Myocyte (in vitro differentiated cells): ENCODE measurements around the gene GOLGA8K. TPM values are rescaled to one million over a fixed set of nuclear protein-coding genes. Genes with fewer than 3 reads are reported as not detected.
"Not testable (repeated sequence)": the region's sequence is repeated elsewhere in the genome, so short reads cannot be mapped to it uniquely, and the experiment has no call there.

Experiments used
- DNase-seq: peaks from one replicate; pipeline ENCODE4 v3.0.0-alpha.2; 2012; ENCODE audit warnings: low read depth
- polyA plus RNA-seq: library from polyadenylated mRNA; unstranded; fragments of >200 nt; gene quantifications from one replicate; pipeline ENCODE4 v1.2.1, GENCODE V29; 2012; ENCODE audit warnings: missing spikeins
- total RNA-seq: library from RNA; depleted of rRNA; stranded (reverse); fragments of >200 nt; gene quantifications from 2 replicates; pipeline ENCODE4 v1.2.3, GENCODE V29; 2014

GOLGA8K gene, protein sequence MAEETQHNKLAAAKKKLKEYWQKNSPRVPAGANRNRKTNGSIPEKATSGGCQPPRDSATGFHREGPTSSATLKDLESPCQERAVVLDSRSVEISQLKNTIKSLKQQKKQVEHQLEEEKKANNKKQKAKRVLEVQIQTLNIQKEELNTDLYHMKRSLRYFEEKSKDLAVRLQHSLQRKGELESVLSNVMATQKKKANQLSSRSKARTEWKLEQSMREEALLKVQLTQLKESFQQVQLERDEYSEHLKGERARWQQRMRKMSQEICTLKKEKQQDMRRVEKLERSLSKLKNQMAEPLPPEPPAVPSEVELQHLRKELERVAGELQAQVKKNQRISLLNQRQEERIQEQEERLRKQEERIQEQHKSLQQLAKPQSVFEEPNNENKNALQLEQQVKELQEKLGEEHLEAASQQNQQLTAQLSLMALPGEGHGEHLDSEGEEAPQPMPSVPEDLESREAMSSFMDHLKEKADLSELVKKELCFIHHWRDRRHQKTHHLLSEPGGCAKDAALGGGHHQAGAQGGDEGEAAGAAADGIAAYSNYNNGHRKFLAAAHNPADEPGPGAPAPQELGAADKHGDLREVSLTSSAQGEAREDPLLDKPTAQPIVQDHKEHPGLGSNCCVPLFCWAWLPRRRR
- total RNA-seq: not detected in 2 replicates
- 0.95 TPM for polyA plus RNA-seq

- not testable (repeated sequence) for DNase-seq
Observed at GRCh38 chr15:32403192-32403591, at the start of gene GOLGA8K. GOLGA8K (minus strand) TSS chr15:32403292; CDS start chr15:32403194, 98 bp downstream.

GRCh38 chr15:32440445-32440977 is 37.4 kb upstream of the GOLGA8K start:
- DNase-seq: not testable (repeated sequence)

DNA sequence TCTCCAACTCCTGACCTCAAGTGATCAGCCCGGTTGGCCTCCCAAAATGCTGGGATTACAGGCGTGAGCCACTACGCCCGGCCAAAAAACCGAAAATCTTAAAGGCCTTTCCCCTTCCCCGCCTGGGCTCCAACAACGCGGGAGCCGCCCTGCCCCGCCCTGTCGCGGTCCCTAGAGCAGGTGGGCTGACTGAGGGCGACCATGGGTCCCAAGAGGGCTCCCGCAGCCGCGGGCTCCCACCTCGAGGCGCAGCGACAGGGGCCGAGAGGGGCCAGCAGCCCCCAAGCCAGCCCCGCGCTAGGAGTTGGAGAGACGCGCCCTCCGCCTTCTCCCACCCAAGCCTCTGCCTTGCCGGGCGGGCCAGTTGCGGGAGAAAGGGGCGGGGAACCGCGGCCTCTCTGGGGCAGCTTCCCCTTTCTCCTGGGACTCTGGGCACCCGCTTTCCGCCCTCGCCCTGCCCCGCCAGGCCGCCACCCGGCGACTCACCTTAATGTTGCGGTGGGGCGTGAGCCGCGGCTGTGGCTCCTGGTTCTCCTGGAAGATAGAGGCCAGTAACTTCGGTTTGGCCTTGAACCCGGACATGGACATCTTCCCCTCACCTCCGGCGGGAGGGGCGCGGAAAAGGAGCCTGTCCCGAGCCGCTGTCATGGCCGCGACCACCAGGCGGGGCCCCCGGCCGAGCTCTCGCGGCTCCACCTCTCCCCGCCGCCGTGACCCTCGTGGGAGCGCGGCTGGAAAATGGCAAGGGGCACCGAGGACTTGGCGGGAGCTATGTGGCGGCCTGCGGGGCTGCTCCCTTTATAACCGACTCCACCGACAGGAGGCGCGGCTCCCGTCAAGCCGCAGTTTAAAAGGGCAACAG is 31.2 kb upstream of the GOLGA8K start:
- not testable (repeated sequence) for DNase-seq

DNA sequence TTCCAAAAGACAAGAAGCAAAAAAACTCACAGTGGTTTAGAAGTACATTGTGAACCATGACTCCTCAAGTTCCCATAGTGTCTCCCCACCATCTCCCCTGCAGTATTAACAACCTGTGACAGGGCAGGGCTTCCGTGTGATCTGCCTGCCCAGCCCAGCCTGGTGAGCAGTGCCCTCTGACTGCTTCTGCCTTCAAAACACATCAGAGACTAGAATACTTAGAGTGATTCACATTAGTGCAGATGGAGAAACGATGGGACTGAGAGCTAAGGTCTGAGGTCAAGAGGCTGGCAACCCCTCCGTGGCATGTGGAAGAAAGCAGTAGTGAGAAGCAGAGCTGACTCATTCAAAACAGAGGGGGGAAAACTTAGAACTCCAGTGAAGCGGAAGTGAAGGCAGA is 24.5 kb upstream of the GOLGA8K start:
- not testable (repeated sequence) for DNase-seq

- not testable (repeated sequence) for DNase-seq
Observed at GRCh38 chr15:32426511-32426910, 23.4 kb upstream of the GOLGA8K start.

DNA sequence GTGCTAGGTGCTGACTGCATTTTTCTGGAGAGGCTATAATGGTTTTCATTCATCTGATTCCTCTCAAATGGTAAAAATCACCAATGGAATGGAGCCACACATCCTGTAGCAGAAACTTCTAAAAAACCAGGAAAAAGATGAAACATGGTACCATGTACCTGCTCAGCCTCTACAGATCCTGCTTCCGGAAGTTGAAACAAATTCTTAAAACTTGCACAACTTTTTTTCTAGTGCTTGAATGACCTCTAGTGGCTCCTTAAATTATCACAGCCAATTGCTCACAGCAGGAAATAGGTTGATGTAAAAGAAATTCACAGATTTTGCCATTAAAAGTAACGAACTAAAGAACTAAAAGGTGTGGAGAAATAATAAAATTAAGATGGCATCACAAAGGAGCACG is 4.8 kb upstream of the GOLGA8K start:
- DNase-seq: not testable (repeated sequence)

DNA sequence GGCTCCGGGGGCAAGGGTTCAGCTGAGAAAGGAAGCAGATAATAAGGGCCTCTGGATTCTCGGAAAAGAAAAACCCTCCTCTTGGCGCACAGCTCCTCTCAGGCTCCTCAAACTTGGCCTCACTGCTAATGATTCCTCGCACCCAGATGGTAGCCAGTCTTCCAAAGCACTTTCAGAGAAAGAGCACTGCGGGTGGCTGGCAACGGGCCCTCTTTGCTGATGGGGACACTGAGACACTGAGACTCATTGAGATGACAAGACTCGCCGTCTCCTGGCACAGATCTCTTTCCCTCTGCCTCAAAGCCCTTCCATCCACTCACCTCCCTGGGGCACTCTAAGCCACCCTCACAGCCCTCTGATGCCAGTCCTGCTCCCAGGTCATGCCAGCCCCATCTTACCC is 6.6 kb downstream of the GOLGA8K start:
- DNase-seq: not testable (repeated sequence)

- DNase-seq: not testable (repeated sequence)
Observed at GRCh38 chr15:32394745-32395144, 8.3 kb downstream of the GOLGA8K start.

GRCh38 chr15:32388050-32388648 is 14.9 kb downstream of the GOLGA8K start:
- not testable (repeated sequence) for DNase-seq

DNA sequence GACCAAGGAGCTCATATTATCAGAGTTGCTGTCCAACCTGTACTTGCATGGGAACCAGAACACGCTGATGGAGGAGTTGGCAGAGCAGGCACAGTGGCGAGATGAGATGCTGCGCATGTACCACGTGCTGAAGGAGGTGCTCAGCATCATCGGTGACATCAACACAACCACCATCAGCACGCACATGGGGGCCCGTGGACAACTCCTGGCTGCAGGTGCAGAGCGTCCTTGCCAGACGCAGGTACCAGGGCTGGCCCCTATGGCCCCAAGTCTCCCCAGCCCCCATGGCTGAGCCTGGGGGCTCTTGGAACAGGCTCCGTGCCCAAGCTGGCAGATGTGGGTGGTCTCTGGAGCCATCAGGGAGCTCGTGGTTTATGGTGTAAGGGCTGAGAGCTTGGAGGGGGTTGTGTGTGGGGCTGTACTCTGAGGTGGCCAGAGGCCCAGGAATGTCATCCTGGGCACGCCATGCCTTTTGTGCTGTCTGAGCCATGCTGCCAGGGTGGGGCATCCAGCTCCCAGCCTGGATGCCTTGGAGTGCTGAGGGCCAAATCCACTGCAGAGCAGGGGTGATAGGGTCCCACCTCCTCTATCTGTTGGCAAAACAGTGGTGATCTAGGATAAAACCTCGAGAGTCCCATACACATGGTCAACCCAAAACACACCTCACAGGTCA is 17.1 kb downstream of the GOLGA8K start:
- DNase-seq: not testable (repeated sequence)

GRCh38 chr15:32374185-32374584 is 28.9 kb downstream of the GOLGA8K start:
- not testable (repeated sequence) for DNase-seq

DNA sequence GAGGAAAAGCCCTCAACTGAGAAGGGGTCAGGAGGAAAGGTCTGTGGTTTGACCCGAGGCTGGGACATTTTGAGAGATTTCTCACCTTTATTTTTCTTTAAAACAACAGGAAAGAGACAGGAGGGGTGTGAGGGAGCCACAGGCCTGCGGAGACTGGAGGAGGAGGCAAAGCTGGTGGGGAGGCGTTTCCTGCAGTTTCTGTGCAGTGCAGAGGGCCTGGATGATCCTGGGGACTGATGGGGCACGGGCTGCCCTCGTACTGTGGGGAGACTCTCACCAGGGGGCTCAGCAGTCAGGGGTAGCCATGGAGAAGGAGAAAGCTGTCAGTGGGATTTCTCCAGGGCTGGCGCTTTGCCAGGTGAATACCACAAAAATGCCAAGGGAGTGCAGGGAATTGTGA is 29.4 kb downstream of the GOLGA8K start:
- DNase-seq: not testable (repeated sequence)

DNA sequence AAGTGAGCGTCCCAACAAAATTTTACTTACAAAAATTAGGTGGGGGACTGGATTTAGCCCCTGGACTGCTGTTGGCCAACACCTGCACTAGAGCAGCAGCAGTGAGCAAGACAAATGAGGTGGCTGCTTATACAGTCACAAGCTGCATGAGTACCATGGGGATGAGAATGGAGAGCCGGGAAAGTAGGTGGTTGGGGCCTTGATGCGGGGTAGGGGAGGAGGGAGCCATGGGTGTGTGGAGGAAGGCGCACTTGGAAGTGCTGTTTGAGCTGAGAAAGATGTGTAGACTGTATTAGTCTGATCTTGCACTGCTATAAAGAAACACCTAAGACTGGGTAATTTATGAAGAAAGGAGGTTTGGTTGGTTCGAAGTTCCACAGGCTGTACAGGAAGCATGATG is 31.0 kb downstream of the GOLGA8K start:
- DNase-seq: not testable (repeated sequence)

GRCh38 chr15:32370526-32370925 is 32.6 kb downstream of the GOLGA8K start:
- not testable (repeated sequence) for DNase-seq

GRCh38 chr15:32370064-32370463 is 33.0 kb downstream of the GOLGA8K start:
- DNase-seq: not testable (repeated sequence)

DNA sequence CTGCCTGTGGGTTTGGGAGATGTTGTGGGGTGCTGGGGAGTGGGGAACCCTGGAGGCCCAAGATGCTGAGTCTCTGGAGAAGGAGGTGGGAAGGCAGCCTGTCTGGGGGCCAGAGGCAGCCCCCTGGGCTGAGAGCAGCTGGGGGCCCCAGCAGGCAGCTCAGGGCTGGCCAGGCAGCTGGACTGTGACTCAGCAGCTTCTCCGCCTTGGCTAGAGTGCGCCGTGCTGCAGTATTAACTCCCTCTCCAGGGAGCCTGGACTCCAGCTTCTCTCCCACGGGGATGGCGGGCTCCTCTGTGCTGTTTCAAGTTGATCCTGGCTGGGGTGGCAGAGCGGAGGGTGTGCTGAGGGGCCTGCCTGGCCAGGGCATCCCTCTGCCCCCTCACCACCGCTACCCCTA is 36.6 kb downstream of the GOLGA8K start:
- DNase-seq: not testable (repeated sequence)

DNA sequence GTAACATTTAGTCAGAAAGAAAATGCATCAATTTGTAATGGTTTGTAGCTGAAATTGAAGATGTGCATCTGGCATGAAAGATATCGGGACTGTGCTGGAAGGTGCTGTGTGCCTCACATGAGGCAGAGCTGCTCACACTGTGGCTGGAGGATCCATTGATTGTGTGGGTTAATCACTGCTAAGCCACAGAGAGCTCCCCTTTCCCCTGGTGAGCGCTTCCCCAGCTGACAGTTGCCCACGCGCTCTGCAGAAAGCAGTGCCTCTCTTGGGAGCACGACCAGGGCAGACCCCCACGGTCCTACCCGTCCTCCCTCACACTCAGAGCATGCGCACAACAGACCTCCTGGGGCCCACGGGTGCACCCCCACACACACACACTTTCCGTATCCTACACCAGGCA is 37.1 kb downstream of the GOLGA8K start:
- DNase-seq: not testable (repeated sequence)

GRCh38 chr15:32364944-32365343 is 38.1 kb downstream of the GOLGA8K start:
- not testable (repeated sequence) for DNase-seq

DNA sequence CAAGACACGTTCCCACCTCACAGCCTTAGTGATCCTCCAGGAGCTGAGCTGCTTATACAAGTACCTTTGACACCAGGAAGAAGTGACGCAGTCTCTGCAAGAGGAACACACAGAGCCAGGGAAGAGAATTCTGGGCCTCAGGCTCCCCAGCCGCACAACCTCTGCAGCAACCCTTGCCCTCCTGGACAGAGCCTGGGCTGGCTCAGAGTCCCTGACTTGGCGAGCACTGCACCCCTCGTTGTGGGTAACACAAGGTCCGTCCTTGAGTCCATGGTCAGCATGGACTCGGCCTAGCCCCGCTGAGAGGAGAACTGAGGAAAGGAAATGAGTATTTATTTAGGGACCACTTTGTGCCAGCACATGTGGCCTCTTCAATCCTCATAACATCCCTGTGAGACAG is 39.6 kb downstream of the GOLGA8K start:
- DNase-seq: not testable (repeated sequence)

DNA sequence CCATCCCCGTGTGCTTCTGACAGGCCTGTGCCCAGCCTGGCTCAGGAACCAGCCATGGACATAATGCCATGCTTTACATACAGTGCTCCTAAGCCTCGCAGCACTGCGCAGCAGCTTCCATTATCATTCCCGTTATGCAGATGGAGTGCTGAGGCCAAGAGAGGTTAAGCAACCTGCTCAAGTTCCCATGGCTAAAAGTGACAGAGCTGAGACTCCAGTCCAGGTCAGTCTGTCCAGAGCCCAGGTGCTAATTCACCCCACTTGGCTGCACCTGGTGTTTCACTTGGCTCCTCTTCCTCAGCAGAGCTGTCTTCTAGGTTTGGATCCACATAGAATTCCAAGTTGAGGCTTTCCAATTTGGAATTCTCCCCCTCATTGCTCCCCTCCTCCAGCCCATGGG is 41.4 kb downstream of the GOLGA8K start:
- DNase-seq: not testable (repeated sequence)
